ENCODE results near the gene MUC4.

- TF ChIP-seq CTCF (IDR thresholded peaks at IDR 0.05; ENCODE audit: low read depth, low read length): no peak
- TF ChIP-seq MAX (IDR thresholded peaks at IDR 0.05; ENCODE audit: low read depth, low read length): no peak
- TF ChIP-seq POLR2A (IDR thresholded peaks at IDR 0.05; ENCODE audit: extremely low read depth, insufficient read length): no peak
Measured at GRCh38 chr3:195815169-195815771, 3.5 kb upstream of the MUC4 start.
